Hepatocyte (in vitro differentiated cells): ENCODE measurements around the gene LMX1B. TPM values are rescaled to one million over a fixed set of nuclear protein-coding genes. Genes with fewer than 3 reads are reported as not detected.

Experiments used
- DNase-seq: peaks from one replicate; pipeline ENCODE4 v3.0.0-alpha.2; 2016; ENCODE audit warnings: low spot score
- H2AFZ ChIP-seq: fragments of 200-600 bp; sonication (generic); 2 replicates; pipeline ENCODE4 v1.6.0; 2016; ENCODE audit warnings: antibody characterized with exemption, mild to moderate bottlenecking
- H3K27ac ChIP-seq: fragments of 200-600 bp; sonication (generic); 2 replicates; pipeline ENCODE4 v1.5.1; 2016; ENCODE audit warnings: mild to moderate bottlenecking
- H3K27me3 ChIP-seq: fragments of 200-600 bp; sonication (generic); 2 replicates; pipeline ENCODE4 v1.6.1; 2016
- H3K36me3 ChIP-seq: fragments of 200-600 bp; sonication (generic); replicated peaks from 2 replicates; pipeline ENCODE4 v1.5.1; 2016; ENCODE audit warnings: low read depth; ENCODE audit not compliant: insufficient read depth
- H3K4me1 ChIP-seq: fragments of 200-600 bp; sonication (generic); 2 replicates; pipeline ENCODE4 v1.5.1; 2016; ENCODE audit warnings: mild to moderate bottlenecking, moderate library complexity; ENCODE audit not compliant: insufficient read depth
- H3K4me2 ChIP-seq: fragments of 200-600 bp; sonication (generic); 2 replicates; pipeline ENCODE4 v1.6.0; 2016
- H3K4me3 ChIP-seq: fragments of 200-600 bp; sonication (generic); 2 replicates; pipeline ENCODE4 v1.5.1; 2016; ENCODE audit warnings: mild to moderate bottlenecking
- H3K79me2 ChIP-seq: fragments of 200-600 bp; sonication (generic); 2 replicates; pipeline ENCODE4 v1.6.0; 2017; ENCODE audit warnings: mild to moderate bottlenecking
- H3K9me2 ChIP-seq: fragments of 200-600 bp; sonication (generic); replicated peaks from 2 replicates; pipeline ENCODE4 v1.6.0; 2017; ENCODE audit warnings: mild to moderate bottlenecking; ENCODE audit not compliant: insufficient read depth
- H3K9me3 ChIP-seq: fragments of 200-600 bp; sonication (generic); 2 replicates; pipeline ENCODE4 v1.5.1; 2016; ENCODE audit warnings: low read depth, mild to moderate bottlenecking
- H4K20me1 ChIP-seq: fragments of 200-600 bp; sonication (generic); 2 replicates; pipeline ENCODE4 v1.6.0; 2016; ENCODE audit warnings: mild to moderate bottlenecking; ENCODE audit not compliant: insufficient read depth, poor library complexity, severe bottlenecking
- EZH2 ChIP-seq: fragments of 200-600 bp; sonication (generic); IDR thresholded peaks from 2 replicates; pipeline ENCODE4 v1.6.1; 2016; ENCODE audit warnings: antibody characterized with exemption, mild to moderate bottlenecking, borderline replicate concordance
- EZH2phosphoT487 ChIP-seq: fragments of 200-600 bp; sonication (generic); IDR thresholded peaks from one replicate; pipeline ENCODE4 v1.6.1; 2018; ENCODE audit warnings: antibody characterized with exemption, mild to moderate bottlenecking, low read depth, moderate library complexity; ENCODE audit not compliant: unreplicated experiment, severe bottlenecking
- WGBS: methylation state at CpG from one replicate; pipeline ENCODE4 v1.1.6; 2016; ENCODE audit warnings: low lambda C conversion rate; ENCODE audit errors: missing lambda C conversion rate; 5-methylcytosine and 5-hydroxymethylcytosine counted together
- polyA plus RNA-seq: library from polyadenylated mRNA; unstranded; fragments of >200 nt; fragmentation: Nextera tagmentation; extraction: Ambion mirVana; gene quantifications from 2 replicates; pipeline ENCODE4 v1.2.1, GENCODE V29; 2016
- total RNA-seq: library from RNA; depleted of rRNA; stranded (reverse); fragments of >200 nt; gene quantifications from 2 replicates; pipeline ENCODE4 v1.2.3, GENCODE V29; 2014
- TF ChIP-seq, protein P1 (sequence below): fragments of 200-600 bp; sonication (generic); IDR thresholded peaks from 2 replicates; pipeline ENCODE4 v1.5.1; 2016; ENCODE audit warnings: antibody characterized with exemption, mild to moderate bottlenecking; ENCODE audit not compliant: poor library complexity

The LMX1B gene
- total and polyA plus RNA-seq, 2 experiments from 2014 or later, result 0.16 TPM; not detected in 1

DNA sequence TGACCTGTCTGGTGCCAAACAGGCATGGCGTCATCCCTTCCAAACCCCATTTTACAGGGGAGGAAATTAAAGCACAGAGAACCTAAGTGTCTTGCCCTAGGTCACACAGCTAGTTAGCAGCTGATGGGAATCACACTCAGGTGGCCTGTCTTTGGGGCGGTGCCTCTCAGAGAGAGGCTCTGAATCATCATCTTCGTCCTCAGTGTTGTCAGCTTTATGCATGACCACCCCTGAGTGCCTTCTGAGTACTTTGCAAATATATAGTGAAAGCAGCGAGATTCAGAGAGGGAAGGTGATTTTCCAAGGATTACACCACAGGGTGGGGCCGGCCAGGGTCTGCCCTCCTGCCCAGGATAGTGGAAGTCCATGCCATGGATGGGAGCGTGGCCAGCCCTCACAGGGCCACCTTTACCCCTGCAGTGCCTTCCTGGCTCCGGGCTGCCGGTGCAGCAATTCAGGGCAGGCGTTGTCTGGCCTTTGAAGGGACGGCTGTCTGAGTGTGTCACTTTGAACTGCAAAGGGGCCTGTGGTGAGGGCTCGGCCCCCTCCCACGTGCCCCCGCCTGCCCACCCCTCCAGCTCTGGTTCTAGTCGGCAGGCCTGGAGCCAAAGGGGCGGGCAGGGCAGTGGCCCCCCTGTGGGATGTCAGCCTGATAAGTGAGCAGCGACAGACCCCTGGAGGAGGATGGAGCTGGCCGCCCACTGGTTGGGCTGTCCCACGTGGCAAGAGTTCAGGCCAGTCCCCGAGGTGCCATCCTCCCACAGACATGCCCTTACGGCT is 16.9 kb downstream of the LMX1B start:
- TF ChIP-seq EZH2phosphoT487, result no peak
- TF ChIP-seq, protein P1, sequence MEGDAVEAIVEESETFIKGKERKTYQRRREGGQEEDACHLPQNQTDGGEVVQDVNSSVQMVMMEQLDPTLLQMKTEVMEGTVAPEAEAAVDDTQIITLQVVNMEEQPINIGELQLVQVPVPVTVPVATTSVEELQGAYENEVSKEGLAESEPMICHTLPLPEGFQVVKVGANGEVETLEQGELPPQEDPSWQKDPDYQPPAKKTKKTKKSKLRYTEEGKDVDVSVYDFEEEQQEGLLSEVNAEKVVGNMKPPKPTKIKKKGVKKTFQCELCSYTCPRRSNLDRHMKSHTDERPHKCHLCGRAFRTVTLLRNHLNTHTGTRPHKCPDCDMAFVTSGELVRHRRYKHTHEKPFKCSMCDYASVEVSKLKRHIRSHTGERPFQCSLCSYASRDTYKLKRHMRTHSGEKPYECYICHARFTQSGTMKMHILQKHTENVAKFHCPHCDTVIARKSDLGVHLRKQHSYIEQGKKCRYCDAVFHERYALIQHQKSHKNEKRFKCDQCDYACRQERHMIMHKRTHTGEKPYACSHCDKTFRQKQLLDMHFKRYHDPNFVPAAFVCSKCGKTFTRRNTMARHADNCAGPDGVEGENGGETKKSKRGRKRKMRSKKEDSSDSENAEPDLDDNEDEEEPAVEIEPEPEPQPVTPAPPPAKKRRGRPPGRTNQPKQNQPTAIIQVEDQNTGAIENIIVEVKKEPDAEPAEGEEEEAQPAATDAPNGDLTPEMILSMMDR, result no peak
- TF ChIP-seq EZH2, result no peak
- WGBS, result 27% methylated on average over 19 of the region's 20 CpGs
- no peaks in the 10 kb centered on the region for H4K20me1 ChIP-seq
- H3K4me1 ChIP-seq, result peaks cover 10% of the 10 kb centered on the region
- H2AFZ ChIP-seq, result no peak overlapping the region
- H3K4me2 ChIP-seq, result no peak overlapping the region
- no peaks in the 10 kb centered on the region for H3K36me3 ChIP-seq
- H3K9me2 ChIP-seq, result no peaks in the 10 kb centered on the region
- no peak for DNase-seq
- H3K4me3 ChIP-seq, result no peak overlapping the region
- no peaks in the 10 kb centered on the region for H3K9me3 ChIP-seq
- peaks cover 91% of the 10 kb centered on the region for H3K27me3 ChIP-seq
- H3K79me2 ChIP-seq, result no peaks in the 10 kb centered on the region
- H3K27ac ChIP-seq, result no peak overlapping the region

DNA sequence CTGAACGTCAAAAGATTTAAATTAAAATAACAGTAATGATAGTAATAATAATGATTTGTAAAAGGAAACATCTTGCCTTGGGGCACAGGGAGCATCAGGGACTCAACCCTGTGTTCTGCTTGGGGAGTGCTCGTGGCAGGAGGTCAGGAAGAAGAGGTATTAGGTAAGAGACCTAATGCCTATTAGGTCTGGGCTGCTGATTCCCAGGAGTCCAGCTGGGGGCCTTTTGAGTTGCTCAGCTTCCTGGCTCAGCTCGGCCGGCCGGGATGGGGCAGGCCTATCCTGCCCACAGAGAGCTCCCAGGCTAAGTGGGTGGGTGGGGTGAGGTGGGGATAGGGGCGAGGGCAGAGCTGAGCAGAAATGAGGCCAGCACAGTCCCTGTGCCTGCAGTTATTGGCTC is 17.5 kb downstream of the LMX1B start:
- Histone ChIP-seq H3K36me3 (no peaks in the 10 kb centered on the region), H3K27ac (no peak overlapping the region), H2AFZ (no peak overlapping the region), H3K27me3 (peaks cover 91% of the 10 kb centered on the region), H3K4me3 (no peak overlapping the region), H3K4me2 (no peak overlapping the region), H3K4me1 (peaks cover 4% of the 10 kb centered on the region), H3K9me2 (no peaks in the 10 kb centered on the region), H3K79me2 (no peaks in the 10 kb centered on the region), H4K20me1 (no peaks in the 10 kb centered on the region), H3K9me3 (no peaks in the 10 kb centered on the region)
- no peak for DNase-seq
- 37% methylated on average over 5 of the region's 6 CpGs for WGBS
- TF ChIP-seq, protein P1, result no peak
- TF ChIP-seq EZH2phosphoT487 (no peak), EZH2 (no peak)

DNA sequence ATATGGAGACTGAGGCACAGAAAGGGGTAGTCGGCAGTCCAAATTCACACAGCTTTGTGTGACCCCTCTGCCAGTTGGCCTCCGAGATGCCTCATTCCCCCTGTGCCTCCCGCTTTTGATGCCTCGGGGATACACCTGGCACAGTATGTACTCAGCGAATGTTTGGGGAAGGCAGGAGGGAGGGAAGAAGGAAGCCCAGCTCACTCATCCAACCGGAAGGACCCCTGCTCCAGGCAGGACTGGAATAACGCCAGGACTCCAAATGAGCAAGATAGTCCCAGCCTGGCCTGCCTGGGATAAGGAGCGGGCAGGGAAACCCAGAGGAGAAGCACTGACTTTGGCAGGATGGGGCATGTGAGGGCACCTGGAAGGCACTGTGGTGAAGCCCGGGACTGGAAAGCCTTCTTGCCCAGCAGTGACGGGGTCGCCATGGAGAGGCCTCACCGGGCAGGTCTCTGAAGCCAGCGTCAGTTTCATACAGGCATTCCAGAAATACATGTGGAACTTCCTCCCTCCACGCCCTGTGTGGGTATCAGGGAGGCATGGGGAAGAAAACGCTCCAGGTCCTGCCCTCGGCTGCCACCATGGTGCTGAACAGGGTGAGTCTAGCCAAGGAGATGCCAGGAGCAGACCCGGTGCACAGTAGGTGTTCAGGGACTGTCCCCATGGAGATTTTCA is 20.3 kb downstream of the LMX1B start:
- Histone ChIP-seq H3K9me2 (no peaks in the 10 kb centered on the region), H3K79me2 (no peaks in the 10 kb centered on the region), H3K4me1 (peaks cover 6% of the 10 kb centered on the region), H3K4me3 (no peak overlapping the region), H3K36me3 (no peaks in the 10 kb centered on the region), H3K27ac (no peak overlapping the region), H3K9me3 (no peaks in the 10 kb centered on the region), H2AFZ (no peak overlapping the region), H4K20me1 (no peaks in the 10 kb centered on the region), H3K4me2 (no peak overlapping the region), H3K27me3 (peaks cover 89% of the 10 kb centered on the region)
- WGBS, result 81% methylated on average over 17 of the region's 17 CpGs
- TF ChIP-seq EZH2 (no peak), EZH2phosphoT487 (no peak)
- TF ChIP-seq, protein P1, result no peak
- no peak for DNase-seq
